Gastrocnemius medialis (tissue), 4 donors: ENCODE data around the gene CTU2.

ENCODE experiments used
- POLR2A ChIP-seq, 2 donors: fragments of 450-650 bp; IDR thresholded peaks; one replicate each; pipeline ENCODE4 v1.6.1; 2017; ENCODE audit warnings: antibody characterized with exemption in 2 of 2, mild to moderate bottlenecking in 2 of 2, moderate library complexity in 2 of 2
- TF ChIP-seq, protein P1 (sequence below), 5 experiments: fragments of 450-650 bp in 3 of 5; fragments of 200-600 bp in 2 of 5; sonication (generic) in 2 of 5; IDR thresholded peaks in 4 of 5; conservative IDR thresholded peaks in 1 of 5; 1 replicate in 4 of 5; 2 replicates in 1 of 5; pipeline ENCODE4 v1.5.1; 2016 to 2019; ENCODE audit warnings: antibody characterized with exemption in 5 of 5, mild to moderate bottlenecking in 3 of 5, moderate library complexity in 3 of 5

DNA sequence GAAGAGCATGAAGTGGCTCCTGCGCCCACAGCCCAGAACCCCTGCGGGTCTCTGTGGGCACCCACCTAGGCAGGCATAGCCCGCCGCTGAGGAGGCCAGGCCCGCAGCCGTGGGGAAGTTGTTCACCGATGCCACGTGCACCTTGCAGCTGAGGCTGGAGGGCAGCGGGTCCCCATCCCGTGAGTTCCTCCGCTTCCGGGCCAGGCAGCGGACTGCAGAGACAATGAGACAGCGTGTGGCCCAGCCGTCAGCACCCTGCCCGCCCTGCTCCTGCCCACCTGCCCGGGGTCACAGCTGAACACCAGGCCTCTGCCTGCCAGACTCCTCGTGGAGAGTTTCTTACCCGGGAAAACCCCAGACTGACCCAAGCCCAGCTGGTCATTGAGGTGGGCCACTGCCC lies 48.9 kb upstream of the CTU2 start:
- TF ChIP-seq, protein P1, sequence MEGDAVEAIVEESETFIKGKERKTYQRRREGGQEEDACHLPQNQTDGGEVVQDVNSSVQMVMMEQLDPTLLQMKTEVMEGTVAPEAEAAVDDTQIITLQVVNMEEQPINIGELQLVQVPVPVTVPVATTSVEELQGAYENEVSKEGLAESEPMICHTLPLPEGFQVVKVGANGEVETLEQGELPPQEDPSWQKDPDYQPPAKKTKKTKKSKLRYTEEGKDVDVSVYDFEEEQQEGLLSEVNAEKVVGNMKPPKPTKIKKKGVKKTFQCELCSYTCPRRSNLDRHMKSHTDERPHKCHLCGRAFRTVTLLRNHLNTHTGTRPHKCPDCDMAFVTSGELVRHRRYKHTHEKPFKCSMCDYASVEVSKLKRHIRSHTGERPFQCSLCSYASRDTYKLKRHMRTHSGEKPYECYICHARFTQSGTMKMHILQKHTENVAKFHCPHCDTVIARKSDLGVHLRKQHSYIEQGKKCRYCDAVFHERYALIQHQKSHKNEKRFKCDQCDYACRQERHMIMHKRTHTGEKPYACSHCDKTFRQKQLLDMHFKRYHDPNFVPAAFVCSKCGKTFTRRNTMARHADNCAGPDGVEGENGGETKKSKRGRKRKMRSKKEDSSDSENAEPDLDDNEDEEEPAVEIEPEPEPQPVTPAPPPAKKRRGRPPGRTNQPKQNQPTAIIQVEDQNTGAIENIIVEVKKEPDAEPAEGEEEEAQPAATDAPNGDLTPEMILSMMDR (IDR thresholded peaks at IDR 0.05 in 4 of 5, conservative IDR thresholded peaks at IDR 0.05 in 1 of 5), result no peak
- no peak for TF ChIP-seq POLR2A (IDR thresholded peaks at IDR 0.05)
